Measurements from ENCODE around the gene IL9.
"Not testable (repeated sequence)": the region's sequence is repeated elsewhere in the genome, so short reads cannot be mapped to it uniquely, and the experiment has no call there.

The IL9 gene

DNA sequence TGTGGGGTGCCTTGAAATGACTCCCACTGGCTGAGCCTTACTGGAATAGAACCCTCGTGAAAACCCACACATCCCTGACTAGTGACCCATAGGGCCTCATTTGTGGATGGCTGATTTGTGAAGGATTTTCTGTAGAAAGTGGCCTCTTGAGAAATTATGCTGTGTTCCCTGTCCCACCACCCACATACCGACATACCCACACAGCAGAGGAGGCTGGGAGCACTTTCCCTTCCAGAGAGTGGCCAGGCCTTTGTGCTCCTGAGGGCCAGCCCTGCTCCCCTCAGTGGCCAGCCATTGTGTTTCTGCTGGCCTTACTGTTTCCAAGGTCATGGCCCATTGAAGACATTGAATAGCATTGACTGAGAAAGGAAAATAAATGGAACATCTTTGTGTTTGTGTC, 29.6 kb downstream of the IL9 start:
- DNase-seq = no peak

DNA sequence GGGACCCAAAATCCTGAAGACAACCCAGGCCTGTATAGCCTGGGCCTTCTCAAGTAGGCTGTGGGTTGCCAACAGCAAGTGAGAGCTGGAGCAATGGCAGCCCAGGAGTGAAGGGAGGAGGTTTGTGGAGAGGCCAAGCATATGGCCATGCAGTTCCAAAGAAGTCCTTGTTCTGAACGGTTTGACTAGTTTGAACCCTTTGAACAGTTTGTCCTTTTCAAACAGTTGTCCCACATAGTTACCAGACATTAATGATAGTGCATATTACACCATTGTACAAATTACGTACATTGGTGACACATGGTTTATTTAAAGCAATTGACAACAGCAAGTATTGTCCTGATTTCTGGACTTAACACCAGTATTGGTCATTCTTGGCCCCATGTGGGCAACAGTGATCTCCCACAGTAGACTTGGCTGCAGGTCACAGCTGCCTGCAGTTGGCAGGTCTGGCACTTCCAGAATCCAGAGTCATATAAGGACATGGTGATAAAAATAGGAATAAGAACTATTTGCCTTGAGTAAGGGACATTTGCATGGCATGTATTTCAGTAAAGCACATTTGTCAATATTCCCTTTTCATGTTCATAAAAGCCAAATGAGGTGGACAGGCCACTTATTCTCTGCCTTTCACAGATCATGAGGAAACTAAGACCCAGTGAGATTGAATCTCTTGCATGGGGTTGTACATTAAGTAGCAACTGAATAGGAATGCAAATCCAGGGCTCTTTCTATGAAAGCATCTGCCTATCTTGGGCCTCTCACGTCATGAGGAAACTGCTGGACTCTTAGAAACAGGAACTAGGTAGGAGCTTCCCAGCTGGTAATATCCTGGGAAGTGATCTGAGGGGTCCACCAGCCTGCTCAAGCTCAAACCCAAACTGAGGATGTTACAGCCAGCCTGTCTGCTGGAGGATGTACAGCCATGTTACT, 30.9 kb downstream of the IL9 start:
- DNase-seq = no peak

DNA sequence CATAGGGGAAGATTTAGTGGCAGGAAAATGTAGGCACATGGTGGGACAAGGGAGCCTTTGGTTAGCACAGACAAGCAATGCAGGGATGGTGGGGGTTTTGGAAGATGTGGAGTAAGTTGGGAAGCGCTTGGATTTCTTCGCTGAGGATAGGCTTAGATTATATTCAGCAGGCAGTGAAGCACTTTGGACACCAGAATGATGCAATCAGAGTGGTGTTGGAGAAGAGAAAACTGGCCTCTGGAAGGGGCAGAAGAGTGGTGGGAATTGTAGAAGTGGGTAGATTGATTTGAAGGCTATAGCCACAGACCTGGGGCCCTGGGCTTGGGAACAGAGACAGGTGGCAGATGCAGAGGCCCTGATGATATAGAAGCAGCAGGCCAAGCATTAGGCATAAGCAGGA, 32.9 kb downstream of the IL9 start:
- no peak for DNase-seq

DNA sequence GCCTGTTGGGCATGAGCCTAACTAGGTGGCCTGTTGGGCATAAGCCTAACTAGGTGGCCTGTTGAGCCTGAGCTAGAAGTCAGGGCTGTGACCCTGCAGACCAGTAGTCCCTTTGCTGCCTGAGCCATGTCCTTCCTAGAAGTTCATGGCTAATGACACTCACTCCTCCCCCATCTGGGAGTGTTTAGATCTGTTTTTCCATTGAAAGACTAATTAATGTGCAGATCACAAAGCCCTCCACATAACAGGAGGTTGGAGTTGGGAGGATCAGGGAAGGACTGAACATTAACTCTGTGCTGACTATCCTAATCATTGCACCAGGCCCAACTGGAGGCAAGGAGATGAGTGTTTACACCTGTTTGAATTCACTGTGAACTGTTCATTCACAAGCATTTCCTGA, 33.6 kb downstream of the IL9 start:
- no peak for DNase-seq

- no peak for DNase-seq
These were observed 34.0 kb downstream of the IL9 start for GRCh38 chr5:135861641-135862040.

DNA sequence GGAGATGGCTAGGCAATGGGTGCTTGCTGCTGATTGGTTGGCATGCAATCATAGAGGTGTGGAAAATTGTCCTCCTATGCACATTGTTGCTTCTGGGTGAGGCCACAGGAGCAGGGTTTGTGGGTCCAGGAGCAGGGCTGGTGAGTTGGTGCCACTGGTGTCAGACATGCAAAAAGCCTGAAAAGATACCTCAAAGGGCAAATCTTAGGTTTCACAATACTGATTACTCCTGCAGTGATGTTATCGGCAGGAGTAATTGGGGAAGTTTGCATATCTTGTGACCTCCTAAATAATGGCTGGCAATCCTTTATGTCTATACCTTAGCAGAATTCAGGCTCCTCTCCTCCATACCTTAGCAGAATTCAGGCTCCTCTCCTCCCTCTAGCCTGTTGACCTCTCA, 36.0 kb downstream of the IL9 start:
- no peak for DNase-seq

DNA sequence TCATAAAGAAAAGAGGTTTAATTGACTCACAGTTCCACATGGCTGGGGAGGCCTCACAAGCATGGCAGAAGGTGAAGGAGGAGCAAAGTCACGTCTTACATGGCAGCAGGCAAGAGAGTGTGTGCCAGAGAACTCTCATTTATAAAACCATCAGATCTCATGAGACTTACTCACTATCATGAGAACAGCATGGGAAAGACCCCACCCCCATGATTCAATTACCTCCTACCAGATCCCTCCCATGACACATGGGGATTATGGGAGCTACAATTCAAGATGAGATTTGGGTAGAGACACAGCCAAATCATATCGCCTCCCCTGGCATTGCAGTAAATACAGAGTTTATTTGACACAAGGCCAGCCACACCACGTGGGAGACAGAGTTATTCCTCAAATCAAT, 36.5 kb downstream of the IL9 start:
- DNase-seq = not testable (repeated sequence)

DNA sequence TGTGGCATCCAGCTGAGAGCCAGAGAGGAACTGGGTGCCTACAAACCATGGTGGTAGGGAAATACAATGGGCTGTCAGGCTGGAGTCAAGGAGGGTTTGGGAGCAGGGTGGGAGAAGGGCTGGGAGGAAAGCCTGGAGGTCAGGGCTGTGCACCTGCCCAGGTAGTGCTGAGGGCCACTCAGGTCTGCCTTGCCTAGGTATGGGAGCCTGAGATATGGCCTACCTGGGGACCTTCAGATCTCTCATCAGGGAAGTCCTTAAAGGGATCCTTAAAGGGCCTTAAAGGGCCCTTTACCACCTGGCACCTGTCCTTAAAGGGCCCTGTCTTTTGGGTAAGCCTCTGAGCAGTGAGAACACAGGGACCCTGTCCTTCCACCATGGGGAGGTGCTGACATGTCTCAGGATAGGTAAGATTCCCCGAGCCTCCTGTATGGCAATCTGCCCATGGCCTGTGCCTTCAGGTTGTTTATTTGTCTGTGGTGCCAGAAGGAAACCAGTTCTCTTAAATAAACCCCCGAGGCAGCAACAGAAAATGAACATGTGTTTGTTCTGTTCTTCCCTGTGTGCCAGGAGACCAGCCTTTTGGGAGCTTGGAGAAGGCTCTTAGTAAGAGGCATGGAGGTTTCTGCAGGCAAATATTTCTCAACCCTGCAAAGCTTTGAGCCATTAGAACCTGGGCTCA, 37.9 kb downstream of the IL9 start:
- no peak for DNase-seq

DNA sequence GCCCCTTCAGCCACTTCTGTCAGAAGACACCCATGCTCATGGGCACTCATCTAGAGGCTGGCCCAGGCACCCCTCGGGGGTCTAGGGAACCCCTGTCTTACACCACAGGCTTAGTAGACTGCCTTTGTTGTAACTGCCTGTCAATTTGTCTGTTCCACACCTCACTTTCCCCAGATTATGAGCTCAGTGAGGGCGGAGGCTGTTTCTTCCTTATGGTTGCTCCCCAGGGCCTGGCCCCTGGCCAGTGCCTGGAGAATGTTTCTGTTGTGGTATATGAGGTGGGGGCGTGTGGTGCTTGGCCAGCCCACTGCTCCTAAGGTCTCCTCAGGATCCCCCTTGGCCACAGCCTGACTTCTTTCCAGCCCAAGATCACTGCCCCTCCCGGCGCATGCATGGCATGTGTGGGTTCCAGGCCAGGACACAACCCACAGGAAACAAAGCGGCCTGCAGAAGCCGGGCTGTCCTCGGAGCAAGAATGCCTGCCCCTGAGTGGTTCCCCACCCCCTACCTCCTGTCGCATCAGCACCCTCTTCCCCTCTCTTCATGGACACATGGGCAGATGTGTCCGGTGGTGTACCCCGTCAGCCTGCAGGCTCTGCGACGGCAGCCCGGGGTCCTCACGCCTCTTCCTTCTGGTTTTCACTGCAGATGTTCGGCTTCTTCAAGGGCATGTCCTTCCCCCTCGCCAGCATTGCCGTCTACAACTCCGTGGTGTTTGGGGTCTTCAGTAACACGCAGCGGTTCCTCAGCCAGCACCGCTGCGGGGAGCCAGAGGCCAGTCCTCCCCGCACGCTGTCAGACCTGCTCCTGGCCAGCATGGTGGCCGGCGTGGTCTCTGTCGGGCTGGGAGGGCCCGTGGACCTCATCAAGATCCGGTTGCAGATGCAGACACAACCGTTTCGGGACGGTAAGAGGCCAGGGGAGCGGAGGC, 43.5 kb downstream of the IL9 start:
- no peak for DNase-seq

DNA sequence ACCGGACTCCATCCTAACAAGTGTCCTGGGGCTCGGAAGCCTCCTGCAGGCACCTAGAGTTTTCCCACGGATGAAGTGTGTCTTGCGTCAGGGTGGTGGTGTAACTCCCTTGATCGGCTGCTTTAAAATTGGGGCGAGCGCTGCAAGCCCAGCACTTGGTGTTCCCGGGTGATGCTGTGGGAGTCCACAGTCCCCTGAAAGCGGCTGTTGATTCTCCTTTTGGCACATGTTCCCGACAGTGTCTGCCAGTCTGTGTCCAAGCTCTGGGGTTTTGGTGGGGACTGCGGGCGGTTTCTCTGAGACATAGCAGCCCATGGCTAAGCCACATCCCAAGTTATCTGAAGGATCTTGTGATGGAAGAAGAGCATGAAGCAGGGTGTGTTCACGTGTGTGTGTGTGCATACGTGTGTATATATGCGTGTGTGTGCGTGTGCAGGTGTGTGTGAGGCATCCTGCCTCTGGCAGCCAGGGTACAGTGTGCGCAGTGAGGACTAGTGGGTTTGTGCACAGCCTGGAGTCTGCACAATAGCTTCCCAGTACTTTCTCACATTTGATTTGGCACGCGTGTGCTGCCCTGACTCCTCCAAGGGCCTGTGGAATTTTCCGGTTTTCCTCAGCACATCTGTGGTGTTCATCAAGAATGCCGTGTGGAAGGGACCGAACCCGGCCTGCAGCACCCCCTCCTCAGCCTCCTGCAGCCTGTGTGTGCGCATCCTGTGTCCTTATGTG, 44.3 kb downstream of the IL9 start:
- DNase-seq = no peak

DNA sequence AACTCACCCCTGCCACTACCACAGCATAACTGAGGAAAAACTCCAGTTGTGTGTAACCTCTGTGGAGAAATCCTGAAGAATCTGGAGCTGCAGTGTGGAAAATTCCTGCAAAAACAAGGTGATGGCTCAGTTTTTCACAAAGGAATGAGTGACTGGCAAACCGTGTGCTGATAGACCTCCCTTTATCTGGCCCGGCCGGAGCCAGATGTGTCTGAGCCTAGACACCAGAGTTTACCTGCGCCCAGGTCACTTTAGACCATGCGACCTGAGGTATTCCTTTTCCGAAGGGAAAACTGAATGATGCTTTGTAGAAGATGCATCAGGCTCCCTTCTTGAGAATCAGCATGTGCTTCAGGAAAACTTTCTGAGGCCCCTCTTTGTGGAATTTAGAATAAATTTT, 45.0 kb downstream of the IL9 start:
- no peak for DNase-seq

DNA sequence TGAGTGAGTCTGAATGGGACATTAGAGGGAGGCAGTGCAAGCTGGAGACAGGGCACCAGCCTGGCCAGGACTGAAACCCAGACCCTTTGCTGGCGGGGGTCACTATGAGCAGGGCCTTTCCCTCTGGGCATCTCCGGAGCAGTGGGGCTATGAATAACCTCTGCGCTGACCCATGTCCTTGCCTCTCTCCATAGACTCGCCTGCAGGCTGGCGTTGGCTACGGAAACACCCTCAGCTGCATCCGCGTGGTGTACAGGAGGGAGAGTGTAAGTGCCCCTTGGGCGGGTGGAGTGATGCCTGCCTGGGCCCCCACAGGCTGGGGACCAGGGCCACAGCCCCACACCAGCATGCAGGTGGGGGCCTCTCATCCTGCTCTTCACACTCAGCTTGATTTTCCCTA, 45.4 kb downstream of the IL9 start:
- no peak for DNase-seq

- no peak for DNase-seq
These were observed 47.7 kb downstream of the IL9 start for GRCh38 chr5:135847976-135848375.

- DNase-seq = no peak
These were observed 49.3 kb downstream of the IL9 start for GRCh38 chr5:135846311-135846710.

DNA sequence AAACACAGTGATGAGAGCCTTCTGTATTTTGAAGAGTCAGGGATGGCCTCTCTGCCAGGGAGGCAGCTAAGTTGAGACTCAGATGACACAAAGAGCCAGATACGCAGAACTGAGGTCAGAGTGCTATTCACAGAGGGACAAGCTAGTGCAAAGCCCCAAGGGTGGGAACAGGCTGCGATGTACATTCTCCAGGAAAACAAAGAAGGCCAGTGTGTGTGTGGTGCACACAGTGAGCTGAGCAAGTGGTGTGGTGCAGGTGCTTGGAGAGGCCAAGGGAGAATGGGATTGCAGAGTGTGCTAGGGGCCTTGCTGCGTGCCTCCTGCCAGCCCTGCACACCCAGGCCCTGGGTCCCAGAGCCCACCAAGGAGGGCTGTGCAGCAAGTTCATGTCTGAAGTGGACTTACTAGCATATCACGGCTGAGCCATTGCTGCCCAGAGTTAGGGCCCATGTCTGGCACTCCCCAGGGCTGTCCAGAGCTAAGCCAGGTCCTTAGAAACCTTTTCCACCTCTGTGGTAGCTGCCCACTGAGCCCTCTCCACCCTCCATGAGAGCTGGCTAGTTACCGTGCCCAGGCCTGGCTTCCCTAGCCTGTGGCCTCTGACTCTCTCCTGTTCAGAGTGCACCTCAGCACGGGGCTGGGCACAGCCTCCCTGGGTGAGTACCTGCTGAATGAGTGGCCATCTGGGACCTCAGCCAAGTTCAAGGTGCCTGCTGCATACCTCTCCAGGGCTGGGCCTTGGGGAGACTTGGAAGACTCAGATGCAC, 51.9 kb downstream of the IL9 start:
- DNase-seq = no peak

- no peak for DNase-seq
These were observed 52.9 kb downstream of the IL9 start for GRCh38 chr5:135842737-135843136.
